ENCODE data around the gene ADCY4.

- TF ChIP-seq YY1 (IDR thresholded peaks at IDR 0.05; ENCODE audit: insufficient read depth, insufficient read length) (no peak), ZNF274 (IDR thresholded peaks at IDR 0.05; ENCODE audit: low read depth, low read length) (no peak)
Measured at GRCh38 chr14:24353559-24354481, 18.9 kb upstream of the ADCY4 start.

Data from NT2/D1 (cell line).